Measurements from ENCODE around the gene ZFPM1. TPM values are rescaled to one million over a fixed set of nuclear protein-coding genes. Genes with fewer than 3 reads are reported as not detected.
"Not testable (repeated sequence)": the region's sequence is repeated elsewhere in the genome, so short reads cannot be mapped to it uniquely, and the experiment has no call there.

The ZFPM1 gene
- total RNA-seq (2014; rRNA removed; shearing (Covaris generic)), result 0.55 and 1.2 TPM in 2 replicates

DNA sequence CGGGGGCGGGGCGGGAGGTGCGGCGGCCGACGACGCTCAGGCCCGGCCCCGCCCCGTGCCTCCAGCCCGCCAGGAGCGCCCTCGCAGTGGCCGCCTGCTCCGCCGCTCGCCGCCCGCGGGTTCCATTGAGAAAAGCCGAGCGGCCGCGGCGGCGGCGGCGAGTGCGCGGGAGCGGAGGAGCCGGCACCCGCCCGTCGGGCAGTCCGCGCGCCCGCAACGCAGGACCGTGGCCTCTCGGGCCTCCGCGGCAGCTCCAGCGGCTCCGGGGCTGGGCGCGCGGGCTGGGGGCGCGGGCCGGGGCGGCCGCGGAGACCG is at the start of gene ZFPM1:
ZFPM1 (plus strand) TSS at position 64 of the 315 bp plus-strand sequence. CDS start 359 bp downstream, outside the sequence.
- no peak for DNase-seq (ENCODE audit: low spot score)
- in situ Hi-C loops (cut with HindIII; ENCODE audit: low sequenced_read_pairs), result no loop called here

DNA sequence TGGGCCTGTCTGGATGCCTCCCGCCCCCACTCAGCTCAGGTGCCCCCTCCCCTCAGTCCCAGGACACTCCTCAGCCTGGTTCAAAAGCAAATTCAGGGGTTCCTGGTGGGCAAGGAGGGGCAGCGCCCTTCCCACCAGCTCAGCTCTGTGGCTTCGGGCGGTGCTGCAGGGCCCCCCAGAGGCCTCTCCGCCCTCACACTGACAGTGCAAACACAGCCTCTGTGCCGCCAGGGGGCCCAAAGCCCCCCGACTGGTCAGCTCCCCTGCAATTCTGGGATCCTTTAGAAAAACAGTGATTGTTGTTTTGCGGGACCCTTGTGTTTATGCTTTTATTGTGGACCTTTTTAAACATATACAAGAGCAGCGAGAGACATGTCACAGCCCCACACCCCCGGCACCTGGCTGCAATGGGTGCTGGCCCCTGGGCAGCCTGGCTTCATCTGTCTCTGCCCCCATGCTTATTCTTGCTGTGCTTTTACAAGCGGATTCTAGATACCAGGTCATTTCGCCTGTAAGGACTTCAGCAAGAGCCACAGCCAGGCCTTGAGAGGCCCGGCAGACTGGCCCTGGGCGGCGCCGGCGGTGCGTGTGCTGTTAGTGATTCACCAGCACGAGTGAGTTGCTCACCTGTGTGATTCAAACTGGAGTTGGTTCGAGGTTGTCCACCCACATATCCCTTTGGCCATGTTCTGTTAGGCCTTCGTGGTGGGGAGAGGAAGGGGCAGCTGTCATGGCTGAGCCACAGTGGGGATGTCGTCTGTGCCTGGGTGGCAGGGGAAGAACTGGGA is 49.1 kb upstream of the ZFPM1 start:
- in situ Hi-C loops (cut with HindIII; ENCODE audit: low sequenced_read_pairs), result no loop called here

DNA sequence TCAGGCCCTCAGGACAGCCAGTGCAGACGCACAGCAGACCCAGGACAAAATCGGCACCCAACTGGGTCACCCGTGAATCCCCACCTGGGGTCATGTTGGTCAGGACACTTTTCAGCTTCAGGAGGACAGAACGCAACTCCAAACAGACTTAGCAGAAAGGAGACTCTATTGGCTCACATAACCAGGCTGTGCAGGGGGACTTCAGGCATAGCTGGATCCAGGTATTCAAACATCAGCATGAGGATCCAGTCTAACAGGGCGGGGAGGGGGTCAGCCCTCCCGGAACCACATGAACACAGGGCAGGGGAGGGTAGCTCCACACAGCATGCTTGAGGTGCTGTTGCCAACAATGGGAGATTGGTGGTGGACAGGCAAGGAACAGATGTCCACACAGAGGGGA is 48.3 kb upstream of the ZFPM1 start:
- DNase-seq (ENCODE audit: low spot score), result no peak
- in situ Hi-C loops (cut with HindIII; ENCODE audit: low sequenced_read_pairs), result no loop called here

More for the DNA sequence above, 49.1 kb upstream of the ZFPM1 start:
- DNase-seq (ENCODE audit: low spot score), result no peak

DNA sequence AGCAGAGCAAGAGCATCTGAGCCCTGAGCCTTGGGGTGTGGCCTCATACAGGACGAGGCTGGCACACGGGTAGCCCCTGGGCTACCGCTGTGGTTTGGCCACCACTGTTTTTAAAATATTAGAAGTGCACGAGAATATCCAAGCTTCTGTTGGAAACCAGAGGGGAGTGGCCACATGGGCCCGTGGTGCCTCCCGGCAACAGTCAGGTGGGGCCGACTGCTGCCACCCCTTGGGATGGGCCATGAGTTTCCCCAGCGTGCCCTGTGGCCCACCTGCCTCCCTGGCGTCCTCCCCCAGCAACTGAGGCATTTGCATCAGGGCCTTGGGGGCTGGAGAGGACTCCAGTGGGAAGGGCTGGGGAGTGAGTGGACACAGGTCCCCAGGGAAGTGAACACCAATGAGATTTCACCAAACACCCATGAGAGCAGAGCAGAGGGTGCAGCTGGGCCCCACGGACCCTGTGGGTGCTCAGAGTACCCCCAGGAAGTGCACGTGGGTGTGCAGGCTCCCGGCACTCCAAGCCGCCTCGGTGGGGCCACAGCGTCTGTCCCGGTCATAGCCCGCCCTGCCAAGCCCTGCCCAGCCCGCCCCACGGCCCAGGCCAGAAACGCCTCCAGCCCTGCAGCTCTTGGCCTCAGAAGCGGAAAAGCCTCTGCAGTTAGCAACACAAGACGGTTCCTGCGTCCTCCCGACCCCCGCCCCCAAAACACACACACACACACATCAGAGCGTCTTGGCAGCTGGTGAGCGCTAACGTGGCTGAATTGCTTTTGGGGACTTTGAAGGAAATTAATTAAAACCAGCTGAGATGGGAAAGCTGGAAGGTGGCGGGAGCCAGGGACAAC is 47.6 kb upstream of the ZFPM1 start:
- in situ Hi-C loops (cut with HindIII; ENCODE audit: low sequenced_read_pairs), result no loop called here
- DNase-seq (ENCODE audit: low spot score), result no peak

DNA sequence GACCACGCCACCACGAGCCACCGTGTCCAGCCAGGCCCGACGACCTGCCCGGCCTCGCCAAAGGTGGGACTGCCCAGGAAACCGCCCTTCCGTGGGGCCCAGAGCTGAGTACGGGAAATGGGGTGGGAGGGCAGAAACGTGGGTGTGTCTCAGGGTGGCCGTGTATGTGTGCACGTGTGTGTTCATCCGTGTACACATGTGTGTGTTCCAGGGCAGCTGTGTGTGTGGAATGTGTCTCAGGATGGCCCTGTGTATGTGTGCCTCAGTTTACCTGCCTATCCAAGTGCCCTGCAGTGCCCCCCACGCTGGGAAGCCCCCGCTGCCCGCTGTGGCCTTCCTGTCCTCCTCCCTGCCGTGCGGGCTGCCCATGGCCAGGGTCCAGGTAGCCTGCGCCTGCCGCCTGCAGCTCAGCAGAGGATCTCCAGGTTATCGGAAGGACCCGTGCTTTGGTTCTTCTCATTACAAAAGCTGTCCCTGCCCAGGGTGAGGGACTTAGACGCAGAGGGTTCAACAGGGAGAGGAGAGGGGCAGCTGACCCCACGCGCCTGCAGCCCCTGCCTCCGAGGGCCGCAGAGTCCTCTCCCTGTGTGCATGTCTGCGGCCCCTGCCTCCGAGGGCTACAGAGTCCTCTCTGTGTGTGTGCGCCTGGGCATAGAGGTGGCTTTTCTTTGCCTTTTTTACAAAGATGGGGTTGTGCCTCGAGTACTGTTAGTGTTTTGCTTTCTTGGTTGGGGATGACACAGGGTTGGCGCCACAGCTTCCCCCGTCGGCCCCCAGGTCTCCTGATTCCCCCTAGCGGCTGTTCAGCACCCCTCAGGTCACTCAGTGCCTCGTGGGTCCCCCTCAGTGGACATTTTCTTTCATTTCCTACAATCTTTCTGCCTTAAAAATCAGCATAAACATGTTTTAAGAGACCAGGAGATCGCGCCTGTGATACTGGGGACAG is 46.7 kb upstream of the ZFPM1 start:
- in situ Hi-C loops (cut with HindIII; ENCODE audit: low sequenced_read_pairs), result no loop called here
- DNase-seq (ENCODE audit: low spot score), result no peak

- in situ Hi-C loops (cut with HindIII; ENCODE audit: low sequenced_read_pairs), result no loop called here
- no peak for DNase-seq (ENCODE audit: low spot score)
Observed at GRCh38 chr16:88407042-88407420, 46.0 kb upstream of the ZFPM1 start.

DNA sequence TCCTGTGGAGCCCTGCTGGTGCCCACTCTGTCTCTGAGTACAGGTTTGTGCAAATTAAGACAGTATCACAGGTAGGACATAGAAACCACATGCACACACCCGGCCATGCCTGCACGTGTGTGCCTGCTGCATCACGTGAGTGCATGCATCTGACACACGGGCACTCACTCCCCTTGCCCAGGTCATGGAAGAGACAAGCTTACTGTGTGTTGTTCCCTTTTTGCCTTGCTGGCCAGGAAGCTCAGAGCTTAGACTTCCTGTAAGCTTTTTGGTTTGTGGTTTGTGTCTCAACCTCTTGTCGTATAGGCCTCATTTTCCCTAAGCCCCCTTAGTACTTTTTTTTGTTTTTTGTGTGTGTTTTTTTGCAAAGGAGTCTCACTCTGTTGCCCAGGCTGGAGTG is 45.3 kb upstream of the ZFPM1 start:
- DNase-seq (ENCODE audit: low spot score), result no peak
- in situ Hi-C loops (cut with HindIII; ENCODE audit: low sequenced_read_pairs), result no loop called here

DNA sequence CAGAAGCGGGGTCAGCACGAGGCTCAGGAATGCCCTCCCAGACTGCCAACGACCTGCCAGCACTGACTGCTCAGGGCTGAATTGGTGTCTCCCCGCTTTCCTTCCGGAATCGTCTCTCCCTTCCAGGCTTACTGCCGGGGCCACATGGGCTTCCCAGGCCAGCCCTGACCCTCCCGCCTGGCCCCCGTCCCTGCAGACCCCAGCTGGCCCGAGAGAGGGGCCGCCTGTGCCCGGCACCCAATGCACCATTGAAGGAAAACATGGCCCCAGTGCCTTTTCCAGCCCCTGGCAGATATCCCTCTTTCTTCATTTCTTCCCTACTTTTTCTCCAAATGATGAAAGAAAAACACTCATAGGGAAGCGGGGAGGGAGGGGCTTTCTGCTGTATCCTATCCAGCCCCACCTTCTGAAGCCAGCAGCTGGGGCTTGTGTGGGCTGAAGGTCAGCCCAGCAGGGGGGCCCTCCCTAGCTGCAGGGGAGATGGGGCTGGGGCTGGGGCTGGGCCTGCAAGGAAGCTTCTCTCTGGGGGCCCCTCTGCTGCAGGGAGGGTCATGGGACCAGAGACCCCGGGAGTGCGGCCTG is 44.4 kb upstream of the ZFPM1 start:
- no peak for DNase-seq (ENCODE audit: low spot score)
- in situ Hi-C loops (cut with HindIII; ENCODE audit: low sequenced_read_pairs), result no loop called here

GRCh38 chr16:88409296-88410065 is 43.6 kb upstream of the ZFPM1 start:
- no peak for DNase-seq (ENCODE audit: low spot score)
- in situ Hi-C loops (cut with HindIII; ENCODE audit: low sequenced_read_pairs), result no loop called here

DNA sequence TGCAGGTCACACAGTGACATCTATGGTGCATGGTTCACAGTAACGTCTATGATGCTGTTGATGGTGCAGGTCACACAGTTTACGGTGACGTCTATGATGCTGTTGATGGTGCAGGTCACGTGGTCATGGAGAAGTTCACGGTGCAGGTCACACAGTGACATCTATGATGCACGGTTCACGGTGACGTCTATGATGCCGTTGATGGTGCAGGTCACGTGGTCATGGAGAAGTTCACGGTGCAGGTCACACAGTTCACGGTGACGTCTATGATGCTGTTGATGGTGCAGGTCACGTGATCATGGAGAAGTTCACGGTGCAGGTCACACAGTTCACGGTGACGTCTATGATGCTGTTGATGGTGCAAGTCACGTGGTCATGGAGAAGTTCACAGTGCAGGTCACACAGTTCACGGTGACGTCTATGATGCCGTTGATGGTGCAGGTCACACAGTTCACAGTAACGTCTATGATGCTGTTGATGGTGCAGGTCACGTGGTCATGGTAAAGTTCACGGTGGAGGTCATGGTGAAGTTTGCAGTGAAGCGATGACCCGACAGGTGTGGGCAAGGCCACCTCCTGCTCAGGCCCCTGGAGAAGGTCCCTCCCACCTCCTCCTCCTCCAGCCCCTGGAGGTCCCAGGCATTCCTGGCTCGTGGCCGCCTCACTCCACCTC is 42.6 kb upstream of the ZFPM1 start:
- in situ Hi-C loops (cut with HindIII; ENCODE audit: low sequenced_read_pairs); DNase-seq (ENCODE audit: low spot score): not testable (repeated sequence)

GRCh38 chr16:88411951-88412576 is 41.0 kb upstream of the ZFPM1 start:
- in situ Hi-C loops (cut with HindIII; ENCODE audit: low sequenced_read_pairs), result no loop called here
- no peak for DNase-seq (ENCODE audit: low spot score)

GRCh38 chr16:88412766-88413165 is 40.3 kb upstream of the ZFPM1 start:
- in situ Hi-C loops (cut with HindIII; ENCODE audit: low sequenced_read_pairs), result no loop called here
- no peak for DNase-seq (ENCODE audit: low spot score)

DNA sequence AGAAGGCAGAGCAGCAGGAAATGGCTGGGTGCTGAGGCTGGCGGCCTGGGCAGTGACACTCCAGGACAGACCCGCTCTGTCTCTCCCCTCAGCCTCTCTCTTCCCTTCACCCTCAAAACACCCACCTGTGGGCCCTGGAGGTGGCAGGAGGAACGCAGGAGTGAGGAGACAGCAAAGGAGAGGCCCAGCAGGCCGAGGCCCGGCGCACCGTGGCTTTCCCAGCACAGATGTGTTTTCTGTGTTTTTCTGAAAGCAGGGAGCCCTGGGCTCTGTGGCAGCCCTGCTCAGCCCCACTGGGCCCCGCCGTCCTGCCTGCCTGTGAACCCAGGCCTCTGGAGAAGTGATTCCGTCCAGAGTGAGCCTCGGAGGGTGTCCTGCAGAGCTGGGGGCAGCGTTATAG is 39.8 kb upstream of the ZFPM1 start:
- DNase-seq (ENCODE audit: low spot score), result no peak
- in situ Hi-C loops (cut with HindIII; ENCODE audit: low sequenced_read_pairs), result no loop called here

DNA sequence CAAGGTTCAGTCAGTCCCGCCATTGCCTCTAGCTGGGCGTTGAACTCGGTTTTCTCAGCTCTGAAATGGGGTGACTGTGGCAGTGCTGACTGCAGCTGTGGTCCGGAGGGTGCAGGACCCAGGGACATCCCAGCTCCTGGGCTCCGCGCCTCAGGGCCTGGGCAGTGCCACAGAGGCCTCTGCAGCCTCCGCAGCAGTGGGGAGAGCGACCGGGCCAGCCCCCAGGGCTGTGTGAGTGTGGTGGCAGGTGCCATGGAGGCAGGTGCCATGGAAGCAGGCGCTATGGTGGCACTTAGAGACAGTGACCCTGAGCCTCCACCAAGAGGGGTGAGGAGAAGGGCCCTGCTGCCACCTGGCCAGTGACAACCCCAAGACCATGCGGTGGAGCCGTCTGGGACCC is 39.4 kb upstream of the ZFPM1 start:
- in situ Hi-C loops (cut with HindIII; ENCODE audit: low sequenced_read_pairs), result no loop called here

DNA sequence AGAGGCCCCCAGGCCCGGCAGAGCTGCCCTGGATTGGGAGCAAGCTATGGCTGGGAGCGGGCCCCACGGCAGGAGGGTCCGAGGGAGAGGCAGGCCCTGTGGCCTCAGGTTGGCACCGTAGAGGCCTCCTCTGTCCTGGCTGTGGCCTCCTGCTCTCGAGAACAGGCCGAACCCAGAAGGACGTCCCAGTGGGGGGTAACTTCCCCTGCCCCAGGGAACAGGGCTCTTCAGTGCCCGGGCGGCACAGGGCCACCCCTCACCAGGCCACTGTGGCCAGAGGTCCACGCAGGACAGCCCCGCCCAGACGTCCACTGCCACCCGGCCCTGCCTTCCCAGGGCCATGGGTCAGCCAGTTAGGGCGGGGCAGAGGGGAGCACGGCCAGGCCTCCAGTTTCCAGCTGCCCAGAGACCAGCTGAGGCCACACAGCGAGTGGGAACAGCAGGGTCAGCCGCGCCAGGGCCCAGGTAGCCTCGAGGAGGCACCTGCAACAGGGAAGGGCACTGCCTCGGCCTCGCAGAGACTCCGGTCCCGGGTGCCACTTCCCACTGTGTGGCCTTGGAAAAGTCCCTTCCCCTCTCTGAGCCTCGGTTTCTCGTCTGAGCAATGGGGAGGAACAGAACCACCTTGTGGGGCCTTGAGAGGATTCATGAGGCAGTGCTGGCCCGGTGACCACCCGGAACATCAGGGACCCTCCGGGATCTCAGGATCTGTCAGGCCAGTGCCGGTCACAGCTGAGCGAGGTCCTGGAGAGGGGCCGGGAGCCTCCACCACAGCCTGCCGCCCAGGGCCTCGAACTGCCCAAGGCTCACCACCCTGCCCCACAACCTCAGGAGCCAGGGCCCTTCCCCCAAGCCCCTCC is 38.3 kb upstream of the ZFPM1 start:
- no peak for DNase-seq (ENCODE audit: low spot score)
- in situ Hi-C loops (cut with HindIII; ENCODE audit: low sequenced_read_pairs), result no loop called here

More for the DNA sequence above, 39.4 kb upstream of the ZFPM1 start:
- DNase-seq (ENCODE audit: low spot score), result no peak

DNA sequence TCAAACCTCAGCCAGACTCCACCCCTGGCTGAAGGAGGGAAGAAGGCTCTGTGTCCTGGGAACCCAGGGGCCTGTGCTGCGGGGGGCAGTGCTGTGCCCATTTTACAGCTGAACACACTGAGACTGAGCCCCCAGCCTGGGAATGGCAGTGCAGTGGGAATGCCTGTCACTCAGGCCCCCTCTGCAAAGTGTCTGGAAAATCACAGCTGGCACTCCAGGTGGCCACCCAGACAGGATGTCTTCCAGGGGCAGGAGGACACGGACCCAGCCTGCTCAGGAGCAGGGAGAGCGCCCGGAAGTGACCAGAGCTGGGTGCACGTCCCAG is 37.7 kb upstream of the ZFPM1 start:
- in situ Hi-C loops (cut with HindIII; ENCODE audit: low sequenced_read_pairs), result no loop called here
- DNase-seq (ENCODE audit: low spot score), result no peak
